M059J (cell line): ENCODE data around the gene FN1. TPM values are rescaled to one million over a fixed set of nuclear protein-coding genes. Genes with fewer than 3 reads are reported as not detected.
"Not testable (repeated sequence)": the region's sequence is repeated elsewhere in the genome, so short reads cannot be mapped to it uniquely, and the experiment has no call there.

ENCODE experiments used
- DNase-seq: peaks from one replicate; pipeline ENCODE4 v3.0.0-alpha.2; 2012; ENCODE audit warnings: low read depth
- total RNA-seq: library from RNA; depleted of rRNA; stranded (reverse); fragments of >200 nt; shearing (Covaris generic); gene quantifications from 2 replicates; pipeline ENCODE4 v1.2.3, GENCODE V29; 2014

FN1 gene
- total RNA-seq, 1 experiment from 2014 or later, result 990 TPM

- DNase-seq, result no peak
These were observed 69.3 kb downstream of the FN1 start for GRCh38 chr2:215366440-215367032.

GRCh38 chr2:215365184-215365658 is 70.6 kb downstream of the FN1 start:
- no peak for DNase-seq

- DNase-seq, result no peak
These were observed 71.4 kb downstream of the FN1 start for GRCh38 chr2:215364157-215365155.

- DNase-seq, result no peak
These were observed 72.3 kb downstream of the FN1 start for GRCh38 chr2:215363461-215364156.

GRCh38 chr2:215363039-215363438 is 72.8 kb downstream of the FN1 start:
- no peak for DNase-seq

GRCh38 chr2:215362562-215362904 is 73.3 kb downstream of the FN1 start:
- no peak for DNase-seq

GRCh38 chr2:215361876-215362561 is 73.8 kb downstream of the FN1 start:
- DNase-seq, result no peak

GRCh38 chr2:215361211-215361875 is 74.5 kb downstream of the FN1 start:
- DNase-seq, result no peak

- DNase-seq, result no peak
These were observed 75.3 kb downstream of the FN1 start for GRCh38 chr2:215360596-215360995.

- not testable (repeated sequence) for DNase-seq
These were observed 75.8 kb downstream of the FN1 start for GRCh38 chr2:215360059-215360458.

- DNase-seq, result no peak
These were observed 76.3 kb downstream of the FN1 start for GRCh38 chr2:215359576-215359922.

GRCh38 chr2:215358891-215359575 is 76.8 kb downstream of the FN1 start:
- no peak for DNase-seq

- no peak for DNase-seq
These were observed 77.5 kb downstream of the FN1 start for GRCh38 chr2:215358312-215358845.

GRCh38 chr2:215357660-215358059 is 78.2 kb downstream of the FN1 start:
- no peak for DNase-seq

GRCh38 chr2:215356948-215357461 is 78.9 kb downstream of the FN1 start:
- no peak for DNase-seq

GRCh38 chr2:215356334-215356947 is 79.4 kb downstream of the FN1 start:
- DNase-seq, result no peak

GRCh38 chr2:215355801-215356200 is 80.1 kb downstream of the FN1 start:
- no peak for DNase-seq

GRCh38 chr2:215354771-215355695 is 80.8 kb downstream of the FN1 start:
- DNase-seq, result no peak

GRCh38 chr2:215352602-215353001 is 83.3 kb downstream of the FN1 start:
- DNase-seq, result no peak
